Neural progenitor cell (in vitro differentiated cells): ENCODE results near the gene GYPC. TPM values are rescaled to one million over a fixed set of nuclear protein-coding genes. Genes with fewer than 3 reads are reported as not detected.
A peak's percentile ranks its signal among the peaks of the same experiment; 100 is the strongest.

Source experiments
- DNase-seq: peaks from one replicate; pipeline ENCODE4 v3.0.0-alpha.2; 2016; ENCODE audit warnings: low spot score
- H2AFZ ChIP-seq: fragments of 200-600 bp; sonication (generic); replicated peaks from 2 replicates; pipeline ENCODE4 v1.6.1; 2016; ENCODE audit warnings: antibody characterized with exemption
- H3F3A ChIP-seq: fragments of 200-600 bp; sonication (generic); 2 replicates; pipeline ENCODE4 v1.6.1; 2016; ENCODE audit warnings: antibody characterized with exemption, low read depth
- H3K27ac ChIP-seq: fragments of 200-600 bp; sonication (generic); 2 replicates; pipeline ENCODE4 v1.5.1; 2016; ENCODE audit warnings: mild to moderate bottlenecking
- H3K27me3 ChIP-seq: fragments of 200-600 bp; sonication (generic); 2 replicates; pipeline ENCODE4 v1.6.1; 2016; ENCODE audit warnings: mild to moderate bottlenecking, moderate library complexity
- H3K36me3 ChIP-seq: fragments of 200-600 bp; sonication (generic); 2 replicates; pipeline ENCODE4 v1.5.1; 2016
- H3K4me1 ChIP-seq: fragments of 200-600 bp; sonication (generic); 2 replicates; pipeline ENCODE4 v1.6.1; 2016; ENCODE audit warnings: mixed run types
- H3K4me2 ChIP-seq: fragments of 200-600 bp; sonication (generic); 2 replicates; pipeline ENCODE4 v1.6.1; 2016
- H3K4me3 ChIP-seq: fragments of 200-600 bp; sonication (generic); 2 replicates; pipeline ENCODE4 v1.5.1; 2016
- H3K79me2 ChIP-seq: fragments of 200-600 bp; sonication (generic); 2 replicates; pipeline ENCODE4 v1.6.1; 2016; ENCODE audit warnings: low read depth
- H3K9ac ChIP-seq: fragments of 200-600 bp; sonication (generic); 2 replicates; pipeline ENCODE4 v1.6.1; 2016
- H3K9me3 ChIP-seq: fragments of 200-600 bp; sonication (generic); 2 replicates; pipeline ENCODE4 v1.5.1; 2016; ENCODE audit warnings: low read depth
- H4K20me1 ChIP-seq: fragments of 200-600 bp; sonication (generic); 2 replicates; pipeline ENCODE4 v1.6.1; 2016; ENCODE audit warnings: low read depth
- H3K27ac Mint-ChIP-seq: 3 replicates; pipeline ENCODE4 v1.8.0; 2021; ENCODE audit warnings: mixed read lengths
- H3K27me3 Mint-ChIP-seq: 2 replicates; pipeline ENCODE4 v1.8.0; 2022; ENCODE audit warnings: low read depth, mild to moderate bottlenecking, inconsistent platforms, moderate library complexity, mixed read lengths; ENCODE audit not compliant: insufficient read depth
- H3K36me3 Mint-ChIP-seq: 3 replicates; pipeline ENCODE4 v1.8.0; 2021; ENCODE audit warnings: mixed read lengths
- H3K4me1 Mint-ChIP-seq: 3 replicates; pipeline ENCODE4 v1.8.0; 2021; ENCODE audit warnings: mixed read lengths
- H3K4me3 Mint-ChIP-seq: 3 replicates; pipeline ENCODE4 v1.8.0; 2021; ENCODE audit warnings: mild to moderate bottlenecking, moderate library complexity, mixed read lengths
- H3K9me3 Mint-ChIP-seq: 3 replicates; pipeline ENCODE4 v1.8.0; 2020; ENCODE audit warnings: mixed read lengths
- EZH2 ChIP-seq: fragments of 200-600 bp; sonication (generic); IDR thresholded peaks from 2 replicates; pipeline ENCODE4 v1.6.1; 2017; ENCODE audit warnings: antibody characterized with exemption, mild to moderate bottlenecking, moderate library complexity
- EZH2phosphoT487 ChIP-seq: fragments of 200-600 bp; sonication (generic); IDR thresholded peaks from 2 replicates; pipeline ENCODE4 v1.6.1; 2017; ENCODE audit warnings: antibody characterized with exemption
- total RNA-seq: library from RNA; depleted of rRNA; stranded (reverse); fragments of >200 nt; gene quantifications from 2 replicates; pipeline ENCODE4 v1.2.3, GENCODE V29; 2015; ENCODE audit warnings: low replicate concordance
- TF ChIP-seq, protein P1 (sequence below): fragments of 200-600 bp; sonication (generic); IDR thresholded peaks from 2 replicates; pipeline ENCODE4 v1.5.1; 2017; ENCODE audit warnings: antibody characterized with exemption, mild to moderate bottlenecking

GYPC gene
- total RNA-seq, 1 donor from 2014 or later = 3.4 TPM

DNA sequence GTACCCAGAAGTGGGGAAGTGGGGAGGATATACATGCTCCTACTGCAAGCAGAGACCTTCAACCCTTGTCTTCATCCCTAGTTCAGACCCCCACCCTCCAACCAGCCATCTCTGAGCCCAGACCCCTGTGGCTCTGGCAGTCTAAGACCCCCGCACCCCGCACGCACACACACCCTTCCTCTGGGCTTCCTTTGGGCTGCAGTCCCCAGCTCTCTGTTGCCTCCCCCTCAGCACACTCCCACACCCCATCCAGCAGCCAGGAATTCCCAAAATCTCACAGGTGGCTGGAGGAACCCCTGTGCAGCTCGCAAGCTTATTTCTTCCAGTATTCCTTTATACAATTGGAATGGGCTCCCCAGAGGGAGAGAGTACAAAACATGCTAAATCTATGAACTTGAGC lies 13.9 kb upstream of the GYPC start:
- H3K4me1 Mint-ChIP-seq = peaks cover 17% of the 10 kb centered on the region
- H3K4me1 ChIP-seq = peaks cover 7% of the 10 kb centered on the region
- TF ChIP-seq EZH2 (no peak), EZH2phosphoT487 (no peak)
- TF ChIP-seq, protein P1, sequence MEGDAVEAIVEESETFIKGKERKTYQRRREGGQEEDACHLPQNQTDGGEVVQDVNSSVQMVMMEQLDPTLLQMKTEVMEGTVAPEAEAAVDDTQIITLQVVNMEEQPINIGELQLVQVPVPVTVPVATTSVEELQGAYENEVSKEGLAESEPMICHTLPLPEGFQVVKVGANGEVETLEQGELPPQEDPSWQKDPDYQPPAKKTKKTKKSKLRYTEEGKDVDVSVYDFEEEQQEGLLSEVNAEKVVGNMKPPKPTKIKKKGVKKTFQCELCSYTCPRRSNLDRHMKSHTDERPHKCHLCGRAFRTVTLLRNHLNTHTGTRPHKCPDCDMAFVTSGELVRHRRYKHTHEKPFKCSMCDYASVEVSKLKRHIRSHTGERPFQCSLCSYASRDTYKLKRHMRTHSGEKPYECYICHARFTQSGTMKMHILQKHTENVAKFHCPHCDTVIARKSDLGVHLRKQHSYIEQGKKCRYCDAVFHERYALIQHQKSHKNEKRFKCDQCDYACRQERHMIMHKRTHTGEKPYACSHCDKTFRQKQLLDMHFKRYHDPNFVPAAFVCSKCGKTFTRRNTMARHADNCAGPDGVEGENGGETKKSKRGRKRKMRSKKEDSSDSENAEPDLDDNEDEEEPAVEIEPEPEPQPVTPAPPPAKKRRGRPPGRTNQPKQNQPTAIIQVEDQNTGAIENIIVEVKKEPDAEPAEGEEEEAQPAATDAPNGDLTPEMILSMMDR = no peak
- no peaks in the 10 kb centered on the region for H4K20me1 ChIP-seq
- no peaks in the 10 kb centered on the region for H3K9me3 Mint-ChIP-seq
- H3K27ac Mint-ChIP-seq = no peak overlapping the region
- no peaks in the 10 kb centered on the region for H3K27me3 ChIP-seq
- no peaks in the 10 kb centered on the region for H3K79me2 ChIP-seq
- H3K4me3 ChIP-seq = no peak overlapping the region
- H3K4me3 Mint-ChIP-seq = no peak overlapping the region
- no peak for DNase-seq
- peaks cover 6% of the 10 kb centered on the region for H3K27me3 Mint-ChIP-seq
- H3K9me3 ChIP-seq = no peaks in the 10 kb centered on the region
- no peaks in the 10 kb centered on the region for H3K36me3 Mint-ChIP-seq
- no peak overlapping the region for H3K27ac ChIP-seq
- no peak overlapping the region for H2AFZ ChIP-seq
- no peak overlapping the region for H3K9ac ChIP-seq
- no peaks in the 10 kb centered on the region for H3F3A ChIP-seq
- no peaks in the 10 kb centered on the region for H3K36me3 ChIP-seq
- H3K4me2 ChIP-seq = no peak overlapping the region

DNA sequence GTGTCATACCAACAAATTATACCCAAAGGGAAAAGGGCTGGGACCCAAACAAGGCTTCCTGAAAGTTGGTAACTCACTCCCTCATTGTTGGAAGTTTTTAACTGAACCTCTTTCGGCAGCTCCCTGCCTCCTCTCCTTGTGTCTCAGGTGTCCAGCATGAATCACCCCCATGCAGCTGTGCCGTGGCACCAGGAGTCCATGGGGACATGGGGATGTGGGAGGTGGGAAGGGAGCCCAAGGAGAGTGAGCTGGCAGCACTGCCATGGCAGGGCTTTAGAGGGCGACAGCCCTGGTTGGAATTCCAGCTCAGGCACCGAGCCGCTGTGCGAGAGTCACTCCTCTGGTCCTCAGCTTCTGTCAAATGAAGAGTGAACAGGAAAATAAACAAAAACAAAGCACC lies 12.5 kb upstream of the GYPC start:
- Histone ChIP-seq H3K4me3 (no peak overlapping the region), H3K27ac (no peak overlapping the region), H3K79me2 (no peaks in the 10 kb centered on the region), H3K9me3 (no peaks in the 10 kb centered on the region), H3K36me3 (no peaks in the 10 kb centered on the region), H2AFZ (no peak overlapping the region), H4K20me1 (no peaks in the 10 kb centered on the region), H3K4me1 (peaks cover 7% of the 10 kb centered on the region), H3F3A (no peaks in the 10 kb centered on the region), H3K4me2 (no peak overlapping the region), H3K27me3 (no peaks in the 10 kb centered on the region), H3K9ac (no peak overlapping the region)
- peak; percentile 23 for DNase-seq
- no peak overlapping the region for H3K4me3 Mint-ChIP-seq
- H3K27ac Mint-ChIP-seq = no peak overlapping the region
- no peaks in the 10 kb centered on the region for H3K36me3 Mint-ChIP-seq
- TF ChIP-seq, protein P1 = no peak
- no peak for TF ChIP-seq EZH2
- no peak for TF ChIP-seq EZH2phosphoT487
- H3K9me3 Mint-ChIP-seq = no peaks in the 10 kb centered on the region
- peaks cover 17% of the 10 kb centered on the region for H3K4me1 Mint-ChIP-seq
- peaks cover 5% of the 10 kb centered on the region for H3K27me3 Mint-ChIP-seq

DNA sequence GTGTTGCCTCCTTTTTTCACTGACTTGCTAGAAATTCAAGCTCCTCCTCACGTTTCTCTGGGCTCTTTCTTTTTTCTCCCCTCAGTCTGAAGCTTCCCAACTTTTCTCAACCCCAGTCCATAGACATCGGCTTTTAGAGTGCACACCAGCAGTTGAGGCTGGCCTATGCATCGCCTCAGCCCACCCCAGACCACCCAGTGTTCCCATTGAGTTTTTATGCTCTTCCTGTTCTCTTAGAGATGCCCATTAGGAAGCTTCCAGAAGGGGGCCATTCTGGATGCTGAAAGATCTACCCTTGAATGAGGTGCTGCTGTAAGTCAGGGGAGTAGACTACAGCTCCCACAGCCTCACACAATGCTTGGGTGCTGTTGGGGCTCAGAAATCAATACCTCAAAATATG lies 12.0 kb upstream of the GYPC start:
- Mint-ChIP-seq H3K4me1 (peaks cover 17% of the 10 kb centered on the region), H3K9me3 (no peaks in the 10 kb centered on the region), H3K4me3 (no peak overlapping the region), H3K36me3 (no peaks in the 10 kb centered on the region), H3K27ac (peak overlapping the region; percentile 43), H3K27me3 (peaks cover 3% of the 10 kb centered on the region)
- Histone ChIP-seq H4K20me1 (no peaks in the 10 kb centered on the region), H3K27ac (no peak overlapping the region), H3K4me1 (peaks cover 7% of the 10 kb centered on the region), H3K9ac (no peak overlapping the region), H3K27me3 (no peaks in the 10 kb centered on the region), H3K36me3 (no peaks in the 10 kb centered on the region), H3K79me2 (no peaks in the 10 kb centered on the region), H3K4me3 (no peak overlapping the region), H3K4me2 (no peak overlapping the region), H3F3A (no peaks in the 10 kb centered on the region), H2AFZ (no peak overlapping the region), H3K9me3 (no peaks in the 10 kb centered on the region)
- TF ChIP-seq EZH2phosphoT487 (no peak), EZH2 (no peak)
- TF ChIP-seq, protein P1 = no peak
- no peak for DNase-seq
